ENCODE measurements around the gene NPPA. TPM values are rescaled to one million over a fixed set of nuclear protein-coding genes. Genes with fewer than 3 reads are reported as not detected.

The NPPA gene
- polyA plus RNA-seq, 1 of the 3 experiments (the other 2 are of a cell fraction), result not detected

GRCh38 chr1:11823366-11824137 lies 24.0 kb downstream of the NPPA start:
- Histone ChIP-seq H3K4me3 (ENCODE audit: low read depth in 2 of 2, low read length in 1 of 2) (no peak overlapping the region), H3K4me2 (no peak overlapping the region), H3F3A (replicated peaks; ENCODE audit: insufficient read depth) (peaks cover 14% of the 10 kb centered on the region), H3K27me3 (ENCODE audit: insufficient read depth) (no peaks in the 10 kb centered on the region), H2AFZ (ENCODE audit: low read depth) (no peak overlapping the region), H3K9me2 (no peaks in the 10 kb centered on the region), H3K79me2 (ENCODE audit: insufficient read depth) (no peaks in the 10 kb centered on the region), H3K9me3 (no peaks in the 10 kb centered on the region), H4K20me1 (ENCODE audit: insufficient read depth) (no peaks in the 10 kb centered on the region), H3K9ac (no peak overlapping the region), H3K36me3 (replicated peaks in 1 of 2; ENCODE audit: control insufficient read depth in 1 of 2, insufficient read depth in 2 of 2, low read length in 1 of 2) (peaks cover 14 to 60% of the 10 kb centered on the region in 2 experiments), H3K4me1 (ENCODE audit: control insufficient read depth in 1 of 2, insufficient read depth in 2 of 2, low read depth in 1 of 2, low read length in 1 of 2) (no peaks in the 10 kb centered on the region), H3K27ac (ENCODE audit: low read depth in 2 of 2, low read length in 1 of 2) (no peak overlapping the region)
- POLR2A ChIA-PET, result interaction anchor here (1.2 to 1.4 kb wide), 2 partner anchors 18 to 85 kb away, joined by 3 read pairs; partner anchors contain the start of genes CLCN6 and MTHFR
- no peak for TF ChIP-seq JUND (IDR thresholded peaks at IDR 0.05)
- TF ChIP-seq ZBTB33 (IDR thresholded peaks at IDR 0.05; ENCODE audit: borderline replicate concordance, low read depth), result no peak
- no peak for TF ChIP-seq GABPA (IDR thresholded peaks at IDR 0.05; ENCODE audit: low read depth)
- TF ChIP-seq MXI1 (IDR thresholded peaks at IDR 0.05; ENCODE audit: low read depth, low read length), result no peak
- TF ChIP-seq MAX (IDR thresholded peaks at IDR 0.05; ENCODE audit: low read depth), result no peak
- TF ChIP-seq FOSL2 (IDR thresholded peaks at IDR 0.05; ENCODE audit: borderline replicate concordance, low read depth), result no peak
- TF ChIP-seq RFX5 (IDR thresholded peaks at IDR 0.05; ENCODE audit: low read length), result no peak
- TF ChIP-seq TCF12 (IDR thresholded peaks at IDR 0.05), result no peak
- TF ChIP-seq TEAD4 (IDR thresholded peaks at IDR 0.05; ENCODE audit: borderline replicate concordance, insufficient read depth), result no peak
- TF ChIP-seq SIN3A (IDR thresholded peaks at IDR 0.05; ENCODE audit: borderline replicate concordance, low read depth, low read length), result no peak
- TF ChIP-seq CTCF (IDR thresholded peaks at IDR 0.05), result no peak
- TF ChIP-seq RXRA (IDR thresholded peaks at IDR 0.05; ENCODE audit: borderline replicate concordance, low read depth), result no peak
- TF ChIP-seq ELF1 (IDR thresholded peaks at IDR 0.05), result no peak
- no peak for TF ChIP-seq POLR2AphosphoS5 (IDR thresholded peaks at IDR 0.05; ENCODE audit: low read depth, low read length)
- no peak for TF ChIP-seq RAD21 (IDR thresholded peaks at IDR 0.05; ENCODE audit: low read length)
- no peak for TF ChIP-seq EZH2phosphoT487 (IDR thresholded peaks at IDR 0.05; ENCODE audit: borderline replicate concordance, low read depth)
- DNase-seq, result no peak
- 98% methylated on average over 17 of the region's 17 CpGs for WGBS (ENCODE audit: low lambda C conversion rate)
- CTCF ChIA-PET, result interaction anchor here (0.9 to 6.4 kb wide), 3 partner anchors 13 to 71 kb away, joined by 3 to 29 read pairs (median 5); no protein-coding TSS in a partner anchor

All from SK-N-SH (cell line).